Measurements from ENCODE around the gene TAF5L.

TAF5L gene

DNA sequence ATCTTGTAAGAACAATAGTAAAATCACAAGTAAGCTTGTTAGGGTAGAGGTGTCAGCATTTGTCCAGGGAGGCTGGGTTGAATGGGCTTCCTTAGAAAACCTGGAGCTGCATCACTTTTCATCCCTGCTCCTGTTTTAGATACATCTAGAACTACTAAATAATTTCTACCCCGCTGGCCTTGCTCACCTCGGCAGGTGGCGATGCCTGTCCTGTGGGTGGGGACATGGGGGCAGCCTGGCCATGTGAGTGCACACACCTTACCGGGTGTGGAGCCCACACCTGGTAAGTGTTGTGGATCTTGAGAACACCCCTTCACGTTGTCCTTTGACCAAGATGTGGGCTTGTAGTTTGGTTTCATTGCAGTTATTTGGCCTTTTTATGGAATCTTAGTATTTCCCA lies 29.9 kb upstream of the TAF5L start:
- H2BK5ac ChIP-seq (ENCODE audit: low read depth, low read length, poor library complexity, severe bottlenecking): no peak overlapping the region
- no peak overlapping the region for H3K18ac ChIP-seq (ENCODE audit: low read depth in 1 of 2, low read length in 2 of 2)
- H3K27ac ChIP-seq (ENCODE audit: low read length, poor library complexity, severe bottlenecking): no peak overlapping the region
- H3K14ac ChIP-seq (ENCODE audit: low read length in 2 of 2): no peak overlapping the region
- H3K36me3 ChIP-seq (ENCODE audit: control insufficient read depth in 1 of 2, insufficient read depth in 2 of 2, low read depth in 1 of 2, low read length in 2 of 2): peaks cover 18 to 80% of the 10 kb centered on the region in 2 experiments
- no peak overlapping the region for H3K4me2 ChIP-seq (ENCODE audit: low read length, poor library complexity, severe bottlenecking)
- H3K23ac ChIP-seq (ENCODE audit: low read length in 2 of 2): no peak overlapping the region
- H3K4me1 ChIP-seq (ENCODE audit: control insufficient read depth, insufficient read depth, low read depth, low read length): no peaks in the 10 kb centered on the region
- no peak overlapping the region for H2BK120ac ChIP-seq (ENCODE audit: low read depth, low read length)
- H3K27me3 ChIP-seq (ENCODE audit: control insufficient read depth in 1 of 2, insufficient read depth in 1 of 2, low read length in 2 of 2): no peaks in the 10 kb centered on the region
- no peak overlapping the region for H4K8ac ChIP-seq (ENCODE audit: low read length)
- no peak for DNase-seq
- WGBS: 100% methylated on average over 5 of the region's 5 CpGs
- no peak overlapping the region for H2AK5ac ChIP-seq (ENCODE audit: low read length, severe bottlenecking)
- no peak overlapping the region for H2AFZ ChIP-seq (ENCODE audit: low read depth, low read length)
- H3K9ac ChIP-seq (ENCODE audit: low read length): no peak overlapping the region
- no peak overlapping the region for H4K91ac ChIP-seq (ENCODE audit: low read length)
- H2BK15ac ChIP-seq (ENCODE audit: low read depth, poor library complexity, severe bottlenecking): no peak overlapping the region
- peaks cover 6% of the 10 kb centered on the region for H3K79me1 ChIP-seq (replicated peaks; ENCODE audit: low read length, poor library complexity, severe bottlenecking)
- no peaks in the 10 kb centered on the region for H3K9me3 ChIP-seq (ENCODE audit: control insufficient read depth, low read length)
- no peak overlapping the region for H3K4me3 ChIP-seq (ENCODE audit: insufficient read depth in 1 of 2, low read depth in 1 of 2, low read length in 2 of 2)
- H3K4ac ChIP-seq (ENCODE audit: low read depth in 1 of 2, low read length in 2 of 2): no peak overlapping the region
- H2BK12ac ChIP-seq (ENCODE audit: low read length in 2 of 2): no peak overlapping the region

DNA sequence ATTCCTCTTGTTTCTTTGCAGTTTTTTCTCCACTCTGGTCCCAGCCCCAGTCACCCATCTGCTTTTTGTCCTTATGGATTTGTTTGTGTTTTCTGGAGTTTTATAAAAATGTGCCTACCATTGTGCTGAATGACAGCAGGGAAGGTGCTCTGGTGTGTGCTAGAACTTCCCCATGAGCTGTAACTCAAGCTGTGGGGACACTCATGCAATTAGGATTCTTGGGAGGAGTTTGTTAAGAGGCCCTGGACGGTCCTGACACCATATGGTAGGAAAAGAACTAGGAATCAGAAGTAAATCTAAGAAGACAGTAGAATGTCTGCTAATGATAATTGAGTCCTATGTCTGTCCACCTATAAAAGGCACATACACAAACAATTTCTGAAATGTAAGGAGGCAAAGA lies 27.5 kb upstream of the TAF5L start:
- H3K27me3 ChIP-seq (ENCODE audit: control insufficient read depth in 1 of 2, insufficient read depth in 1 of 2, low read length in 2 of 2): no peaks in the 10 kb centered on the region
- no peaks in the 10 kb centered on the region for H3K4me1 ChIP-seq (ENCODE audit: control insufficient read depth, insufficient read depth, low read depth, low read length)
- no peak overlapping the region for H2AFZ ChIP-seq (ENCODE audit: low read depth, low read length)
- DNase-seq: no peak
- no peak overlapping the region for H3K9ac ChIP-seq (ENCODE audit: low read length)
- no peaks in the 10 kb centered on the region for H3K9me3 ChIP-seq (ENCODE audit: control insufficient read depth, low read length)
- H2AK5ac ChIP-seq (ENCODE audit: low read length, severe bottlenecking): no peak overlapping the region
- no peak overlapping the region for H3K27ac ChIP-seq (ENCODE audit: low read length, poor library complexity, severe bottlenecking)
- H3K4me2 ChIP-seq (ENCODE audit: low read length, poor library complexity, severe bottlenecking): no peak overlapping the region
- no peak overlapping the region for H2BK15ac ChIP-seq (ENCODE audit: low read depth, poor library complexity, severe bottlenecking)
- no CpG with 5 or more reads among the region's 1 CpG for WGBS
- H2BK120ac ChIP-seq (ENCODE audit: low read depth, low read length): no peak overlapping the region
- no peak overlapping the region for H4K91ac ChIP-seq (ENCODE audit: low read length)
- no peak overlapping the region for H2BK12ac ChIP-seq (ENCODE audit: low read length in 2 of 2)
- H3K4me3 ChIP-seq (ENCODE audit: insufficient read depth in 1 of 2, low read depth in 1 of 2, low read length in 2 of 2): no peak overlapping the region
- peaks cover 4% of the 10 kb centered on the region for H3K79me1 ChIP-seq (replicated peaks; ENCODE audit: low read length, poor library complexity, severe bottlenecking)
- H3K23ac ChIP-seq (ENCODE audit: low read length in 2 of 2): no peak overlapping the region
- no peak overlapping the region for H3K14ac ChIP-seq (ENCODE audit: low read length in 2 of 2)
- H3K36me3 ChIP-seq (ENCODE audit: control insufficient read depth in 1 of 2, insufficient read depth in 2 of 2, low read depth in 1 of 2, low read length in 2 of 2): peaks cover 13 to 82% of the 10 kb centered on the region in 2 experiments
- no peak overlapping the region for H3K4ac ChIP-seq (ENCODE audit: low read depth in 1 of 2, low read length in 2 of 2)
- no peak overlapping the region for H3K18ac ChIP-seq (ENCODE audit: low read depth in 1 of 2, low read length in 2 of 2)
- no peak overlapping the region for H2BK5ac ChIP-seq (ENCODE audit: low read depth, low read length, poor library complexity, severe bottlenecking)
- H4K8ac ChIP-seq (ENCODE audit: low read length): no peak overlapping the region

DNA sequence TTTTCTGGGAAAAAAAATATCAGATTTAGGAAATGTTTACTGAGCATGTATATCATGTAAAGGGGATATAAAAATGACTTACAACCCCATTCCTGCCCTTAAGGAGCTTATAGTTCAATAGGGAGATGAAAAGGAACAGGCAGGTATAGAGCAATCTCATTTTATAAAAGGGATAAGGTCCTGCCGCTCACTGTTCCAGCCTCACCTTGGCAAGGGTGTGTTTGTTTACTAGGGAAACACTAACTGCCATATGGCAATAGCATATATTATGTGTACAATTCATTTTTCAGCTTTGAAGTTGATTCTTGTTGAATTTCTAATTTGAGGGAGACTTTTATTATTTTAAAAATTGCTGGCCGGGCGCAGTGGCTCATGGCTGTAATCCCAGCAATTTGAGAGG lies 25.6 kb upstream of the TAF5L start:
- H3K36me3 ChIP-seq (ENCODE audit: control insufficient read depth in 1 of 2, insufficient read depth in 2 of 2, low read depth in 1 of 2, low read length in 2 of 2): peaks cover 21 to 83% of the 10 kb centered on the region in 2 experiments
- H2BK5ac ChIP-seq (ENCODE audit: low read depth, low read length, poor library complexity, severe bottlenecking): no peak overlapping the region
- H3K9ac ChIP-seq (ENCODE audit: low read length): no peak overlapping the region
- no peak overlapping the region for H2BK12ac ChIP-seq (ENCODE audit: low read length in 2 of 2)
- H3K4ac ChIP-seq (ENCODE audit: low read depth in 1 of 2, low read length in 2 of 2): no peak overlapping the region
- H3K18ac ChIP-seq (ENCODE audit: low read depth in 1 of 2, low read length in 2 of 2): no peak overlapping the region
- H3K4me3 ChIP-seq (ENCODE audit: insufficient read depth in 1 of 2, low read depth in 1 of 2, low read length in 2 of 2): no peak overlapping the region
- no peak overlapping the region for H4K8ac ChIP-seq (ENCODE audit: low read length)
- no peaks in the 10 kb centered on the region for H3K9me3 ChIP-seq (ENCODE audit: control insufficient read depth, low read length)
- no peak for DNase-seq
- H3K27me3 ChIP-seq (ENCODE audit: control insufficient read depth in 1 of 2, insufficient read depth in 1 of 2, low read length in 2 of 2): no peaks in the 10 kb centered on the region
- no peak overlapping the region for H2BK120ac ChIP-seq (ENCODE audit: low read depth, low read length)
- H3K4me1 ChIP-seq (ENCODE audit: control insufficient read depth, insufficient read depth, low read depth, low read length): no peaks in the 10 kb centered on the region
- no peak overlapping the region for H3K23ac ChIP-seq (ENCODE audit: low read length in 2 of 2)
- H4K91ac ChIP-seq (ENCODE audit: low read length): no peak overlapping the region
- 97% methylated on average over 2 of the region's 3 CpGs for WGBS
- H3K14ac ChIP-seq (ENCODE audit: low read length in 2 of 2): no peak overlapping the region
- H2BK15ac ChIP-seq (ENCODE audit: low read depth, poor library complexity, severe bottlenecking): no peak overlapping the region
- no peak overlapping the region for H2AFZ ChIP-seq (ENCODE audit: low read depth, low read length)
- peaks cover 5% of the 10 kb centered on the region for H3K79me1 ChIP-seq (replicated peaks; ENCODE audit: low read length, poor library complexity, severe bottlenecking)
- no peak overlapping the region for H3K4me2 ChIP-seq (ENCODE audit: low read length, poor library complexity, severe bottlenecking)
- no peak overlapping the region for H3K27ac ChIP-seq (ENCODE audit: low read length, poor library complexity, severe bottlenecking)
- H2AK5ac ChIP-seq (ENCODE audit: low read length, severe bottlenecking): no peak overlapping the region

DNA sequence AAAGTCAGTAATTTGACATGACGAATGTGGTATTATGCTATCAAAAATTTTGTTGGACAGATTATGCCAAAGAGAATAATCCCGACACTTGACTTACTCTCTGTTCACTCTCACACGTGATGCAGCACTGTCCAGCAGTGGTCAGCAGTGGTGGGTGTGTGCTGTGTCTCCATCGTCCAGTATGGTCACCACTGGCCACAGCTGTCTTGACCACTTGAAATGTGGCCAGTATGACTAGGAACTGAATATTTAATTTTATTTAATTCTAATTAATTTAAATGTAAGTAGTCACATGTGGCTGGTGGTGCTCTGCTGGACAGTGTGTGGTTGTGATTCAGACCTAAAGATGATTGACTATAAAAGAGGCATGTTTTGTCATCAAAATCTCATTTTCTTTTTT lies 24.1 kb upstream of the TAF5L start:
- no peak overlapping the region for H3K4me3 ChIP-seq (ENCODE audit: insufficient read depth in 1 of 2, low read depth in 1 of 2, low read length in 2 of 2)

More for the DNA sequence above, 24.1 kb upstream of the TAF5L start:
- H2AK5ac ChIP-seq (ENCODE audit: low read length, severe bottlenecking): no peak overlapping the region
- H3K4me1 ChIP-seq (ENCODE audit: control insufficient read depth, insufficient read depth, low read depth, low read length): peaks cover 3% of the 10 kb centered on the region
- no peak overlapping the region for H4K91ac ChIP-seq (ENCODE audit: low read length)
- peaks cover 8% of the 10 kb centered on the region for H3K79me1 ChIP-seq (replicated peaks; ENCODE audit: low read length, poor library complexity, severe bottlenecking)
- no peak overlapping the region for H3K4ac ChIP-seq (ENCODE audit: low read depth in 1 of 2, low read length in 2 of 2)
- no peak overlapping the region for H3K4me2 ChIP-seq (ENCODE audit: low read length, poor library complexity, severe bottlenecking)
- no peak overlapping the region for H2BK12ac ChIP-seq (ENCODE audit: low read length in 2 of 2)
- no peak overlapping the region for H2BK5ac ChIP-seq (ENCODE audit: low read depth, low read length, poor library complexity, severe bottlenecking)
- no peak overlapping the region for H3K27ac ChIP-seq (ENCODE audit: low read length, poor library complexity, severe bottlenecking)
- H3K18ac ChIP-seq (ENCODE audit: low read depth in 1 of 2, low read length in 2 of 2): no peak overlapping the region
- DNase-seq: no peak
- WGBS: 98% methylated on average over 4 of the region's 4 CpGs
- H2AFZ ChIP-seq (ENCODE audit: low read depth, low read length): no peak overlapping the region
- H3K9ac ChIP-seq (ENCODE audit: low read length): no peak overlapping the region
- H3K23ac ChIP-seq (ENCODE audit: low read length in 2 of 2): no peak overlapping the region
- H3K27me3 ChIP-seq (ENCODE audit: control insufficient read depth in 1 of 2, insufficient read depth in 1 of 2, low read length in 2 of 2): no peaks in the 10 kb centered on the region
- H4K8ac ChIP-seq (ENCODE audit: low read length): no peak overlapping the region
- peaks cover 27 to 84% of the 10 kb centered on the region in 2 experiments for H3K36me3 ChIP-seq (ENCODE audit: control insufficient read depth in 1 of 2, insufficient read depth in 2 of 2, low read depth in 1 of 2, low read length in 2 of 2)
- H2BK120ac ChIP-seq (ENCODE audit: low read depth, low read length): no peak overlapping the region
- H3K9me3 ChIP-seq (ENCODE audit: control insufficient read depth, low read length): no peaks in the 10 kb centered on the region
- no peak overlapping the region for H2BK15ac ChIP-seq (ENCODE audit: low read depth, poor library complexity, severe bottlenecking)
- H3K14ac ChIP-seq (ENCODE audit: low read length in 2 of 2): no peak overlapping the region
